Mammary epithelial cell (primary cell): ENCODE data around the gene SEMA3G.

Experiments used
- EZH2 ChIP-seq: IDR thresholded peaks from 2 replicates; pipeline ENCODE4 v1.6.1; 2012; ENCODE audit warnings: low read length, inconsistent platforms, borderline replicate concordance
- TF ChIP-seq, protein P1 (sequence below), 2 donors: IDR thresholded peaks in 1 of 2; conservative IDR thresholded peaks in 1 of 2; 2 replicates each; pipeline ENCODE4 v1.5.1; 2011 to 2012; ENCODE audit warnings: inconsistent platforms in 2 of 2, low read length in 2 of 2, mild to moderate bottlenecking in 2 of 2, control low read depth in 1 of 2, low read depth in 1 of 2; ENCODE audit not compliant: insufficient read depth in 1 of 2; ENCODE audit errors: extremely low read depth in 1 of 2

DNA sequence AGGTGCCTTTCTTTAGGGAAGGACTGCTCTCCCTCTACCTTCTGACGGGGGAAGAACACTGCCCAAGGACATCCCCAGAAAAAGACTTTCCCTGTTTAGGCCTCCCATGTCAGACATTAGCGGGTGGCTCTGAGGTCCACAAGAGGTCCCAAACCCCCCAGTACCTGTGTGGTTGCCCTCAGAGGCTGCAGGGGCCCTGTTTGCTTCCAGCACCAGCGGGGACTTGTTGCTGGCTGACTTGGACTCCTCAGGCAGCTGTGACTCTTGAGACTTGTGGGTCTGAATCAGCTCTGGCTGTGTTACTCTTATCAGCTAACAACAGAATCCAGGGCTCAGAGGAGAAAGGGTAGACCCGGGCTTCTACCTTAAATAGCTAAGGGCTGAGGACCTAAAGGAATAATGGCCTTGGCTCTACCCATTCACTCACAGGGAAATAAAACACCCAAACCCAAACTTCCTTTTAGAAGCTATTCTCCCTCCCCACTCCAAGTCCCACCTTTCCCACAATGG lies 39.2 kb downstream of the SEMA3G start:
- TF ChIP-seq, protein P1, sequence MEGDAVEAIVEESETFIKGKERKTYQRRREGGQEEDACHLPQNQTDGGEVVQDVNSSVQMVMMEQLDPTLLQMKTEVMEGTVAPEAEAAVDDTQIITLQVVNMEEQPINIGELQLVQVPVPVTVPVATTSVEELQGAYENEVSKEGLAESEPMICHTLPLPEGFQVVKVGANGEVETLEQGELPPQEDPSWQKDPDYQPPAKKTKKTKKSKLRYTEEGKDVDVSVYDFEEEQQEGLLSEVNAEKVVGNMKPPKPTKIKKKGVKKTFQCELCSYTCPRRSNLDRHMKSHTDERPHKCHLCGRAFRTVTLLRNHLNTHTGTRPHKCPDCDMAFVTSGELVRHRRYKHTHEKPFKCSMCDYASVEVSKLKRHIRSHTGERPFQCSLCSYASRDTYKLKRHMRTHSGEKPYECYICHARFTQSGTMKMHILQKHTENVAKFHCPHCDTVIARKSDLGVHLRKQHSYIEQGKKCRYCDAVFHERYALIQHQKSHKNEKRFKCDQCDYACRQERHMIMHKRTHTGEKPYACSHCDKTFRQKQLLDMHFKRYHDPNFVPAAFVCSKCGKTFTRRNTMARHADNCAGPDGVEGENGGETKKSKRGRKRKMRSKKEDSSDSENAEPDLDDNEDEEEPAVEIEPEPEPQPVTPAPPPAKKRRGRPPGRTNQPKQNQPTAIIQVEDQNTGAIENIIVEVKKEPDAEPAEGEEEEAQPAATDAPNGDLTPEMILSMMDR (conservative IDR thresholded peaks at IDR 0.05 in 1 of 2, IDR thresholded peaks at IDR 0.05 in 1 of 2; ENCODE audit: extremely low read depth in 1 of 2, insufficient read depth in 1 of 2, low read depth in 1 of 2, low read length in 2 of 2), result no peak
- TF ChIP-seq EZH2, result no peak
